PC-9 (cell line): Measurements from ENCODE around the gene ADIPOR2. TPM values are rescaled to one million over a fixed set of nuclear protein-coding genes. Genes with fewer than 3 reads are reported as not detected.

ENCODE experiments used
- BruUV-seq: library from RNA; stranded (reverse); fragments of 400-500 nt; replicated peaks from 2 replicates; lab custom pipeline; 2021; lab: Mats Ljungman, UMichigan
- CTCF ChIA-PET: fragments of 300-600 bp; sonication (Branson Sonifier 250); formaldehyde crosslinking; loops from one replicate; lab custom pipeline; 2022; ENCODE audit warnings: antibody characterized with exemption; lab: Charles Lee
- POLR2A ChIA-PET: fragments of 300-600 bp; sonication (Branson Sonifier 250); formaldehyde crosslinking; loops from one replicate; lab custom pipeline; 2022; ENCODE audit warnings: antibody characterized with exemption; ENCODE audit not compliant: unreplicated experiment; lab: Charles Lee
- DNase-seq, 2 experiments: peaks; one replicate each; pipeline versions ENCODE4 v3.0.0 to v3.0.0-alpha.2; 2015 to 2022; ENCODE audit warnings: mixed read lengths in 1 of 2
- H2AFZ ChIP-seq: fragments of 200-600 bp; sonication (generic); 2 replicates; pipeline ENCODE4 v1.8.1; 2017; ENCODE audit warnings: antibody characterized with exemption
- H3F3A ChIP-seq: fragments of 200-600 bp; sonication (generic); 2 replicates; pipeline ENCODE4 v1.8.1; 2017; ENCODE audit warnings: antibody characterized with exemption, mild to moderate bottlenecking, low read depth; ENCODE audit not compliant: insufficient read depth
- H3K27ac ChIP-seq: fragments of 200-600 bp; sonication (generic); 2 replicates; pipeline ENCODE4 v1.6.1; 2016; ENCODE audit warnings: mixed run types
- H3K27me3 ChIP-seq: fragments of 200-600 bp; sonication (generic); 2 replicates; pipeline ENCODE4 v1.6.1; 2016; ENCODE audit warnings: low read depth, mixed run types; ENCODE audit not compliant: insufficient read depth
- H3K36me3 ChIP-seq: fragments of 200-600 bp; sonication (generic); 2 replicates; pipeline ENCODE4 v1.6.1; 2016; ENCODE audit warnings: low read depth, mixed run types
- H3K4me1 ChIP-seq: fragments of 200-600 bp; sonication (generic); replicated peaks from 2 replicates; pipeline ENCODE4 v1.6.1; 2016; ENCODE audit warnings: mixed run types; ENCODE audit not compliant: insufficient read depth
- H3K4me2 ChIP-seq: fragments of 200-600 bp; sonication (generic); 2 replicates; pipeline ENCODE4 v1.6.1; 2017; ENCODE audit warnings: mixed run types
- H3K4me3 ChIP-seq: fragments of 200-600 bp; sonication (generic); 2 replicates; pipeline ENCODE4 v1.6.1; 2016; ENCODE audit warnings: mixed run types
- H3K79me2 ChIP-seq: fragments of 200-600 bp; sonication (generic); 2 replicates; pipeline ENCODE4 v1.6.1; 2017; ENCODE audit warnings: low read depth, mixed run types
- H3K9me2 ChIP-seq: fragments of 200-600 bp; sonication (generic); 2 replicates; pipeline ENCODE4 v1.8.1; 2017; ENCODE audit warnings: mild to moderate bottlenecking; ENCODE audit not compliant: insufficient read depth
- H3K9me3 ChIP-seq: fragments of 200-600 bp; sonication (generic); 2 replicates; pipeline ENCODE4 v1.8.1; 2016; ENCODE audit warnings: low read depth; ENCODE audit not compliant: insufficient read depth
- H4K20me1 ChIP-seq: fragments of 200-600 bp; sonication (generic); 2 replicates; pipeline ENCODE4 v1.8.1; 2017; ENCODE audit not compliant: insufficient read depth
- CTCF ChIP-seq: fragments of 200-600 bp; sonication (generic); conservative IDR thresholded peaks from 2 replicates; pipeline ENCODE4 v1.6.1; 2017; ENCODE audit warnings: mixed run types, antibody characterized with exemption, mild to moderate bottlenecking, moderate library complexity
- EZH2 ChIP-seq: fragments of 200-600 bp; sonication (generic); IDR thresholded peaks from 2 replicates; pipeline ENCODE4 v1.8.0; 2017; ENCODE audit warnings: antibody characterized with exemption, low read depth
- intact Hi-C: fragments of 100-400 bp; cut with micrococcal nuclease; formaldehyde crosslinking; loops from one replicate; pipeline ENCODE4 v1.10.0; 2022; ENCODE audit not compliant: unreplicated experiment
- total RNA-seq: library from RNA; stranded (reverse); gene quantifications from 2 replicates; pipeline ENCODE4 v1.2.3, GENCODE V29; 2021

The ADIPOR2 gene
- total RNA-seq, 1 experiment from 2014 or later, result 107 TPM

GRCh38 chr12:1835211-1836131 is 144.6 kb downstream of the ADIPOR2 start:
- intact Hi-C loops, result no loop called here
- peaks cover 21% of the 10 kb centered on the region for H3K4me1 ChIP-seq
- H3K4me2 ChIP-seq, result no peak overlapping the region
- no peak overlapping the region for H2AFZ ChIP-seq
- peaks cover 8% of the 10 kb centered on the region; the same call in 1 of the 2 replicates for H4K20me1 ChIP-seq
- no peaks in the 10 kb centered on the region; the same call in 1 of the 2 replicates for H3F3A ChIP-seq
- H3K9me2 ChIP-seq, result no peaks in the 10 kb centered on the region
- ChIA-PET CTCF (no interaction called here), POLR2A (no interaction called here)
- H3K27ac ChIP-seq, result no peak overlapping the region
- H3K27me3 ChIP-seq, result peaks cover 97% of the 10 kb centered on the region
- no peaks in the 10 kb centered on the region for H3K36me3 ChIP-seq
- TF ChIP-seq CTCF (no peak), EZH2 (no peak)
- no peaks in the 10 kb centered on the region for H3K9me3 ChIP-seq
- no TSS peak for BruUV-seq
- H3K4me3 ChIP-seq, result no peak overlapping the region
- no peaks in the 10 kb centered on the region for H3K79me2 ChIP-seq
- no peak for DNase-seq

DNA sequence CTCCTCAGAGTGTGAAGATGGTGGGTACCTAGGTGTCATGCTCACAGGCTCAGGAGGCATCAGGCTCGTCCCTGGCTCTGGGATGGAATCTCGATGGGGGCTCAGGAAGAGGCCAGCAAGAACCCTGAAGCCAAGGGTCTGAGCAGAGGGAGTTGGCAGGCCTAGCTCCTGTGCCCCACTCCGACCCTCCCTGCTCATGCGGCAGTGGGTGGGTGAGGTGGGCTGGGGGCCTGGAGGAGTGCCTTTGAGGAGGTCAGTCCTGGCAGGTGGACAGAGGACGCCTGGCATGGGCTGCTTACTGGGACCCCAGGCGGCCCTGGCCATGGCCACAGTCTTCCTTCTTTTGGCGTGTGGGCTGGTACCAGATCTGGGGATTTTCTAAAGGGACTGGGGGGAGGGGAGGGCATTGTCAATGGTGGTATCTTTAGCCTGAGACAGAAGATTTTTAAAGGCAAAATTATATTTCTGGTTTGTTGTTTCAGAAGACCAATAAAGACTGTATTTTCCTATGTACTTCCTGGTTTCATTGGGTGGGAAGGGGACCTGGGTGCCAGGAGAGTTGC is 145.5 kb downstream of the ADIPOR2 start:
- CTCF ChIA-PET, result interaction anchor here (0.5 kb wide), 2 partner anchors 183 to 817 kb away, joined by 3 to 5 read pairs; no protein-coding TSS in a partner anchor
- DNase-seq, result no peak

More for the DNA sequence above, 145.5 kb downstream of the ADIPOR2 start:
- H3K4me3 ChIP-seq, result no peak overlapping the region
- H3F3A ChIP-seq, result no peaks in the 10 kb centered on the region; the same call in 1 of the 2 replicates
- no TSS peak for BruUV-seq
- intact Hi-C loops, result no loop called here
- peaks cover 97% of the 10 kb centered on the region for H3K27me3 ChIP-seq
- TF ChIP-seq EZH2, result no peak
- no peak for TF ChIP-seq CTCF
- H2AFZ ChIP-seq, result no peak overlapping the region
- peaks cover 21% of the 10 kb centered on the region for H3K4me1 ChIP-seq
- no peak overlapping the region for H3K27ac ChIP-seq
- peak overlapping the region; percentile 49 for H3K4me2 ChIP-seq
- no peaks in the 10 kb centered on the region for H3K9me3 ChIP-seq
- POLR2A ChIA-PET, result interaction anchor here (0.7 kb wide), 1 partner anchor 19 kb away, joined by 3 read pairs; no protein-coding TSS in a partner anchor
- no peaks in the 10 kb centered on the region for H3K36me3 ChIP-seq
- H4K20me1 ChIP-seq, result peaks cover 3% of the 10 kb centered on the region; the same call in 1 of the 2 replicates
- H3K79me2 ChIP-seq, result no peaks in the 10 kb centered on the region
- no peaks in the 10 kb centered on the region for H3K9me2 ChIP-seq
